ENCODE results near the gene TRAPPC14.
"Not testable (repeated sequence)": the region's sequence is repeated elsewhere in the genome, so short reads cannot be mapped to it uniquely, and the experiment has no call there.

TRAPPC14 gene

DNA sequence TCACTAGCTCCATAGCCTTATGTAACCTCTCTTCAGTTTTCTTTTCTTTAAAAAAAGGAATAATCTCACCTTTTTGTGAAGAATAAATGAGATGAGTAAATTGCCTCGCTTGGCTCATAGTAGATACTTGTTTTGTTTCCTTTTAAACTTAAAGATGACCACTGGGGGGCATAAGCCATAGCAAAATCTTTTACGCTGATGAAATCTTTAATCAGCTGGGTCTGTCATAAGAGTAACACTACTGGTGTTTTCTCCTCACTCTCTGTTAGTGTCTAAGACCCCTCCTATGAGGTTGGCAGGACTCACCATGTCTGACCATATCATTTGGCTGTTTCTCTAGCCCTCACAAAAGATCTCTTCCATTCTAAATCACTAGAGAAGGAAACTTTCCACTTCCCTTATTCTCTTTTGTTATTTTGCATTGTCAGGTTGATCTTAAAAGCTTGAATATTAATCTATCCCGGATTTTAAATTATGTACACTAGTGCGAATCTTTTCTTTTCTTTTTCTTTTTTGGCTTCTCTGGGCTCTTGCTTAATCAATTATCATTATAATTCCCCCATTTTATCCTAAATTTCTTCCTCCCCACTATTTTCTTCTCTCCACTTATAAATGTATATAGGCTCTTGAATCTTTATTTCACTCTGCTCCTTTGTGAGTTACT, 31.7 kb upstream of the TRAPPC14 start:
- no peak overlapping the region for H3K4me3 ChIP-seq (IDR thresholded peaks at IDR 0.05; ENCODE audit: insufficient read depth, low read depth, low read length)
- no peak overlapping the region for H3K4me2 ChIP-seq
- no peaks in the 10 kb centered on the region for H3K27me3 ChIP-seq (ENCODE audit: insufficient read depth, low read depth)
- no peaks in the 10 kb centered on the region for H3K36me3 ChIP-seq (ENCODE audit: insufficient read depth)
- no peak overlapping the region for H3K9ac ChIP-seq
- no peak overlapping the region for H3K27ac ChIP-seq
- no peaks in the 10 kb centered on the region for H4K20me1 ChIP-seq (ENCODE audit: insufficient read depth)
- no peaks in the 10 kb centered on the region for H3K79me2 ChIP-seq (ENCODE audit: insufficient read depth, low read depth)
- TF ChIP-seq, protein P1, sequence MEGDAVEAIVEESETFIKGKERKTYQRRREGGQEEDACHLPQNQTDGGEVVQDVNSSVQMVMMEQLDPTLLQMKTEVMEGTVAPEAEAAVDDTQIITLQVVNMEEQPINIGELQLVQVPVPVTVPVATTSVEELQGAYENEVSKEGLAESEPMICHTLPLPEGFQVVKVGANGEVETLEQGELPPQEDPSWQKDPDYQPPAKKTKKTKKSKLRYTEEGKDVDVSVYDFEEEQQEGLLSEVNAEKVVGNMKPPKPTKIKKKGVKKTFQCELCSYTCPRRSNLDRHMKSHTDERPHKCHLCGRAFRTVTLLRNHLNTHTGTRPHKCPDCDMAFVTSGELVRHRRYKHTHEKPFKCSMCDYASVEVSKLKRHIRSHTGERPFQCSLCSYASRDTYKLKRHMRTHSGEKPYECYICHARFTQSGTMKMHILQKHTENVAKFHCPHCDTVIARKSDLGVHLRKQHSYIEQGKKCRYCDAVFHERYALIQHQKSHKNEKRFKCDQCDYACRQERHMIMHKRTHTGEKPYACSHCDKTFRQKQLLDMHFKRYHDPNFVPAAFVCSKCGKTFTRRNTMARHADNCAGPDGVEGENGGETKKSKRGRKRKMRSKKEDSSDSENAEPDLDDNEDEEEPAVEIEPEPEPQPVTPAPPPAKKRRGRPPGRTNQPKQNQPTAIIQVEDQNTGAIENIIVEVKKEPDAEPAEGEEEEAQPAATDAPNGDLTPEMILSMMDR (conservative IDR thresholded peaks at IDR 0.05; ENCODE audit: low read depth, low read length): peak; percentile 27; the same call in 1 of the 2 replicates
- peaks cover 7% of the 10 kb centered on the region for H3K4me1 ChIP-seq (ENCODE audit: low read depth, poor library complexity, severe bottlenecking)
- no peak overlapping the region for H2AFZ ChIP-seq (ENCODE audit: low read depth)

DNA sequence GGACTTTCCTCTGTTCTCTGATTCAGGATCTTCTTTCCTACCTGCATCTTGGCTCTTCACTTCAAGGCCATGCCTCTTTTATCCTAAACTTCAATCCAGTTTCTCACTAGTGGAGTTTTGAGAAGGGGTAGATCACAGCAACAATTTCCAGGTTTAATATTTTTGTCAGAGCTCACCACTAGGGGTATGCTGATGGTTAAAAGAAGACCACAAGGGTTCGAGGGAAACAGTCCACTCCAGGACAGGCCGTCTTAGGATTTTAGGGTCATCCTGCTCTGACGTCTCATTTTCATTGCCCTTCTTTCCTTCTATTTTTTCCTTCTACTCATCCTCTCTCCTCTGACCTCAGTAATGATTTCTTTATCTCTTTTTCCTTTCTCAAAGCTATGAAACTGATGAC, 30.5 kb upstream of the TRAPPC14 start:
- Histone ChIP-seq H3K4me3 (IDR thresholded peaks at IDR 0.05; ENCODE audit: insufficient read depth, low read depth, low read length) (no peak overlapping the region), H3K79me2 (ENCODE audit: insufficient read depth, low read depth) (no peaks in the 10 kb centered on the region), H3K27ac (no peak overlapping the region), H2AFZ (ENCODE audit: low read depth) (no peak overlapping the region), H3K4me2 (no peak overlapping the region), H3K9ac (no peak overlapping the region), H3K27me3 (ENCODE audit: insufficient read depth, low read depth) (no peaks in the 10 kb centered on the region), H3K4me1 (ENCODE audit: low read depth, poor library complexity, severe bottlenecking) (peaks cover 7% of the 10 kb centered on the region), H4K20me1 (ENCODE audit: insufficient read depth) (no peaks in the 10 kb centered on the region), H3K36me3 (ENCODE audit: insufficient read depth) (no peaks in the 10 kb centered on the region)
- TF ChIP-seq, protein P1 (conservative IDR thresholded peaks at IDR 0.05; ENCODE audit: low read depth, low read length): peak; percentile 16

DNA sequence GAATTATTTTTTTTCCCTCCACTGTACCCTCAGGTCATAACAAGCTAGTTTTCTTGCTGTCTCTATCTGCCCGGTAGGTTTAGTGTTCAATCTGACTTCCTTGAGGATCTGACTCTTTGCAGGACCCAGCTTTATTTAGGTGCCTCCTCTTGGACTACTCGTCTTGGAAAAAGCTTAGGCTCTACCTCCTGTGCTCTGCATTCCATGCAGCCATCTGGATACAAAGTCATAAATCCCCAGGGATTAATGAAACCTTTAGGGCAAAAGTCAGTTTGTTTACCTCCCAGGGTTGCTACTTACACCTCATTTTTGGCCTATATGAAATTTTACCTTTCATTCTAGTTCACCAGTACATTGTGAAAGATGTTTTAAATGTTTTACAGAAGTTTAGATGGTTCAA, 27.2 kb upstream of the TRAPPC14 start:
- no peaks in the 10 kb centered on the region for H3K36me3 ChIP-seq (ENCODE audit: insufficient read depth)
- H2AFZ ChIP-seq (ENCODE audit: low read depth): no peak overlapping the region
- H3K27me3 ChIP-seq (ENCODE audit: insufficient read depth, low read depth): no peaks in the 10 kb centered on the region; the same call in 1 of the 2 replicates
- no peaks in the 10 kb centered on the region for H3K79me2 ChIP-seq (ENCODE audit: insufficient read depth, low read depth)
- no peak overlapping the region for H3K27ac ChIP-seq
- no peak overlapping the region for H3K4me3 ChIP-seq (IDR thresholded peaks at IDR 0.05; ENCODE audit: insufficient read depth, low read depth, low read length)
- H3K9ac ChIP-seq: no peak overlapping the region
- H3K4me2 ChIP-seq: no peak overlapping the region
- H3K4me1 ChIP-seq (ENCODE audit: low read depth, poor library complexity, severe bottlenecking): peaks cover 6% of the 10 kb centered on the region
- TF ChIP-seq, protein P1 (conservative IDR thresholded peaks at IDR 0.05; ENCODE audit: low read depth, low read length): no peak
- H4K20me1 ChIP-seq (ENCODE audit: insufficient read depth): no peaks in the 10 kb centered on the region

DNA sequence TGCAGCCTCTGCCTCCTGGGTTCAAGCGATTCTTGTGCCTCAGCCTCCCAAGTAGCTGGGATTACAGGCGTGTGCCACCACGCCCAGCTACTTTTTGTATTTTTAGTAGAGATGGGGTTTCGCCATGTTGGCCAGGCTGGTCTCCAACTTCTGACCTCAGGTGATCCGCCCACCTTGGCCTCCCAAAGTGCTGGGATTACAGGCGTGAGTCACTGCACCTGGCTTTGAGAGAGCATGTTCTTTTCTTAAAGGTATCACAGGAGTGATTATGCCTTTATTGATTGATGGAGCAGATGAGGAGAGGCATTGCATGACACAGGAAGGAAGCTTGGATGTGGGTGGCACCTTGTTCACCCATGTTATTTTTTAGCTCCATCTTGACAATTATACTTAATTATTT, 24.6 kb upstream of the TRAPPC14 start:
- H3K4me1 ChIP-seq (ENCODE audit: low read depth, poor library complexity, severe bottlenecking); H3K27me3 ChIP-seq (ENCODE audit: insufficient read depth, low read depth); H3K4me3 ChIP-seq (IDR thresholded peaks at IDR 0.05; ENCODE audit: insufficient read depth, low read depth, low read length); H4K20me1 ChIP-seq (ENCODE audit: insufficient read depth); H3K36me3 ChIP-seq (ENCODE audit: insufficient read depth); H3K9ac ChIP-seq; H3K4me2 ChIP-seq; H2AFZ ChIP-seq (ENCODE audit: low read depth); H3K27ac ChIP-seq; H3K79me2 ChIP-seq (ENCODE audit: insufficient read depth, low read depth): not testable (repeated sequence)

DNA sequence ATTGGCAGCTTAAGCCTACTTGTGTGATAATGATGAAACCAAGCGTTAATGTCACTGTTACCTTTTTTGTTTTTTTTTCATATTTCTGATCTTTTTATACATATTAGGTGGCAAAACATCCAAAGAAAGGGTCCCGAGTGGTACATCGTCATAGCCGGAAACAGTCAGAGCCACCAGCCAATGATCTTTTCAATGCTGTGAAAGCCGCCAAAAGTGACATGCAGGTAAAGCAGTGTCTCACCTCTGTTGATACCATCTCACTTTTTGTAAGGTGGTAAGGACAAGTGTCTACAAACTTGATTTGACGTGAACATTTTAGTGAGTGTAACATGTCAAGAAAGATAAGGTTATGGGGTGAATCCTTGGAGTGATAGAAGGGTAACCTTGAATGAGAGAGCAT, 24.1 kb upstream of the TRAPPC14 start:
- H3K9ac ChIP-seq; H3K27ac ChIP-seq; H3K4me1 ChIP-seq (ENCODE audit: low read depth, poor library complexity, severe bottlenecking); H4K20me1 ChIP-seq (ENCODE audit: insufficient read depth); H3K4me2 ChIP-seq; H2AFZ ChIP-seq (ENCODE audit: low read depth); H3K79me2 ChIP-seq (ENCODE audit: insufficient read depth, low read depth); H3K4me3 ChIP-seq (IDR thresholded peaks at IDR 0.05; ENCODE audit: insufficient read depth, low read depth, low read length); H3K36me3 ChIP-seq (ENCODE audit: insufficient read depth); H3K27me3 ChIP-seq (ENCODE audit: insufficient read depth, low read depth): not testable (repeated sequence)

DNA sequence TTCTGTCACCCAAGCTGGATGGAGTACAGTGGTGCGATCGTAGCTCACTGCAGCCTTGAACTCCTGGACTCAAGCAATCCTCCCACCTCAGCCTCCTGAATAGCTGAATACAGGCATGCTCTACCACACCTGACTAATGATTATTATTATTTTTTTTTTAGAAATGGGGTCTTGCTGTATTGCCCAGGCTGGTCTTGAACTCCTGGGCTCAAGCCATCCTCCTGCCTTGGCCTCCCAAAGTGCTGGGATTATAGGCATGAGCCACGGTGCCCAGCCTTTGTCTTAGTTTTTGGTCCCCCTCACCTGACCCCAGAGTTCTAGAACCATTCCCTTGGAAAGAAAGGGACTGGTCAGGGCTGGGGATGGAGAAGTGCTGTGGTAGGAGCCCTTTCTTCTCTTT, 21.6 kb upstream of the TRAPPC14 start:
- not testable (repeated sequence) for H3K4me1 ChIP-seq (ENCODE audit: low read depth, poor library complexity, severe bottlenecking); H3K36me3 ChIP-seq (ENCODE audit: insufficient read depth); H3K4me3 ChIP-seq (IDR thresholded peaks at IDR 0.05; ENCODE audit: insufficient read depth, low read depth, low read length); H3K9ac ChIP-seq; H3K4me2 ChIP-seq; H3K27ac ChIP-seq; H2AFZ ChIP-seq (ENCODE audit: low read depth); H3K79me2 ChIP-seq (ENCODE audit: insufficient read depth, low read depth); H4K20me1 ChIP-seq (ENCODE audit: insufficient read depth)
- H3K27me3 ChIP-seq (ENCODE audit: insufficient read depth, low read depth): peaks cover 21% of the 10 kb centered on the region
